BLaER1 treated with 17β-estradiol and CSF1 and Interleukin-3, amounts not matched to agents 10 nM and 100 nM (cell line): ENCODE measurements around the gene SORCS1.

ENCODE experiments used
- H3K27ac ChIP-seq, 11 experiments: shearing (Covaris generic); formaldehyde crosslinking; 2 replicates each; pipeline ENCODE4 v1.8.1; 2022
- H3K27me3 ChIP-seq, 11 experiments: shearing (Covaris generic); formaldehyde crosslinking; 2 replicates each; pipeline ENCODE4 v1.8.1; 2022
- H3K36me3 ChIP-seq, 11 experiments: shearing (Covaris generic); formaldehyde crosslinking; 2 replicates each; pipeline ENCODE4 v1.8.1; 2022
- H3K4me1 ChIP-seq, 10 experiments: shearing (Covaris generic); formaldehyde crosslinking; 2 replicates each; pipeline ENCODE4 v1.8.1; 2022
- H3K4me2 ChIP-seq, 11 experiments: shearing (Covaris generic); formaldehyde crosslinking; 2 replicates each; pipeline ENCODE4 v1.8.1; 2022
- H3K4me3 ChIP-seq, 10 experiments: shearing (Covaris generic); formaldehyde crosslinking; 2 replicates each; pipeline ENCODE4 v1.8.1; 2022
- H3K9ac ChIP-seq, 11 experiments: shearing (Covaris generic); formaldehyde crosslinking; 2 replicates each; pipeline ENCODE4 v1.8.1; 2022
- H3K9me3 ChIP-seq, 11 experiments: shearing (Covaris generic); formaldehyde crosslinking; replicated peaks in 1 of 11; 2 replicates each; pipeline ENCODE4 v1.8.1; 2022
- H4K20me1 ChIP-seq, 11 experiments: shearing (Covaris generic); formaldehyde crosslinking; 2 replicates each; pipeline ENCODE4 v1.8.1; 2022
- Cebpa-rat ChIP-seq, 11 experiments: shearing (Covaris generic); IDR thresholded peaks; 2 replicates each; pipeline ENCODE4 v1.8.1; 2022

The SORCS1 gene

DNA sequence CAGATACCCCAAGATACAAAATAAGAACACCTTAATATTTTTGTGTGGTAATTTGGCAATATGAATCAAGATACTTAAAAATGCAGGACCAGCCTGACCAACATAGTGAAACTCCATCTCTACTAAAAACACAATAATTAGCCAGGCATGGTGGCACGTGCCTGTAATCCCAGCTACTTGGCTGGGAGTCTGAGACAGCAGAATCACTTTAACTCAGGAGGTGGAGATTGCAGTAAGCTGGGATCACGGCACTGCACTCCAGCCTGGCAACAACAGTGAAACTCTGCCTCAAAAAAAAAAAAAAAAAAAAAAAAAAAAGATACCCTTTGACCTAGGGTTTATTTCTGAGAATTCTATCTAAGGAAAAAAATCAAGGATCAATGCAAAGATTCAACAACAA lies 450.7 kb downstream of the SORCS1 start:
- Histone ChIP-seq H3K4me3 (no peak overlapping the region), H3K36me3 (no peaks in the 10 kb centered on the region), H3K27ac (no peak overlapping the region), H3K27me3 (no peaks in the 10 kb centered on the region), H3K9ac (no peak overlapping the region), H3K9me3 (peaks cover 0 to 19% (median 0%) of the 10 kb centered on the region in 11 experiments; a peak in 10 of 22 replicates), H3K4me2 (no peak overlapping the region), H4K20me1 (no peaks in the 10 kb centered on the region), H3K4me1 (peaks cover 10 to 13% (median 11%) of the 10 kb centered on the region in 10 experiments)
- no peak for TF ChIP-seq Cebpa-rat (IDR thresholded peaks at IDR 0.05)

DNA sequence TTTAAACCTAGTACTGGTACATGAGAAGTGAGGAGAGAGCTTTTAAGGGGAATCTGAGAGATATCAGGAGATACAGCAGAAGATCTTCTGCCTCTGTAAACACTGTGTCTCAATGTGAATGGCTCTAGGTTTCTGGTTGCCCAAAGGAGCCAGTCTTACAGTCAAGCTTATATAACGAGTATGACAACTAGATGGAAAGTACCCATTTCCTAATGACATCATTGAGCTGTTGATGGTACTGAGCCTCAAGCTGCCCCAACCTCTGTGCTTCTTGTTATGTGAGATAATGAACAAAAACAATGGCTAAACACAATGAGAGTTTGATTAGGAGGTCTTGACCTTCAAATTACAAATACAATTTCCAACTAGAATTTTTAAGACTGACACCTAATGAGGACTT lies 451.5 kb downstream of the SORCS1 start:
- Histone ChIP-seq H3K4me3 (no peak overlapping the region), H3K4me1 (peaks cover 10 to 13% (median 11%) of the 10 kb centered on the region in 10 experiments), H3K4me2 (no peak overlapping the region), H3K9me3 (peaks cover 0 to 11% (median 0%) of the 10 kb centered on the region in 11 experiments; a peak in 4 of 22 replicates), H3K27me3 (no peaks in the 10 kb centered on the region), H3K36me3 (no peaks in the 10 kb centered on the region), H3K27ac (no peak overlapping the region), H4K20me1 (no peaks in the 10 kb centered on the region), H3K9ac (no peak overlapping the region)
- TF ChIP-seq Cebpa-rat (IDR thresholded peaks at IDR 0.05) = no peak

DNA sequence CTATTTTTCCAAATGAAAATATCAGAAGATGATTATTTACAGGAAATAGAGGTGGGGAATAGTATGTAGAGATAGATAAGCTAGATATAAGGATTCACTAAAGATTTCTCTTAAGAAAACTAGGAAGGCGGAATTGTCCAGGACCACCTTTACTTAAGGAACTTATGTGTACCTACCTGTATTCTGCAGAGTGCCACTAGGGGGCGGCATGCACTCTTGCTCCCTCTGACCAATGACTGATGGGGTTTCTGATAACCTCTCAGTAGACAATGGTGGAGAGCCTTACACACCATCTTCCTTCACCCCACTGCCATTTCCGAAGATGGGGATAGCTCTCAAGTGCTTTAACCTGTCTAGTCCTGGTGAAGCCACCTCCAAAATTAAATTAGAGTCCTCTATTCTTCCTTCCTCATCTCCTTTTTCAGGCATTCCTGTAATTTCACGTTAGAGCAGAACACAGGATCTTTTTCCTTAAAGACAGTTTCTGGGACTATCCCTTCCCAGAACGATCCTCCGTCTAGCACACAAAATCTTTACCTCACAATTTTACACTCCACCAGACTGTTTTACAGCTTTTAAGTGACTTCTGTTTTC lies 453.1 kb downstream of the SORCS1 start:
- H3K4me1 ChIP-seq = peaks cover 10 to 13% (median 11%) of the 10 kb centered on the region in 10 experiments
- no peaks in the 10 kb centered on the region for H3K36me3 ChIP-seq
- TF ChIP-seq Cebpa-rat (IDR thresholded peaks at IDR 0.05) = no peak
- no peak overlapping the region for H3K4me2 ChIP-seq
- no peak overlapping the region for H3K27ac ChIP-seq
- no peaks in the 10 kb centered on the region for H4K20me1 ChIP-seq
- no peak overlapping the region for H3K9ac ChIP-seq
- no peak overlapping the region for H3K4me3 ChIP-seq
- H3K27me3 ChIP-seq = no peaks in the 10 kb centered on the region
- peaks cover 0 to 8% (median 0%) of the 10 kb centered on the region in 11 experiments; a peak in 3 of 22 replicates for H3K9me3 ChIP-seq

DNA sequence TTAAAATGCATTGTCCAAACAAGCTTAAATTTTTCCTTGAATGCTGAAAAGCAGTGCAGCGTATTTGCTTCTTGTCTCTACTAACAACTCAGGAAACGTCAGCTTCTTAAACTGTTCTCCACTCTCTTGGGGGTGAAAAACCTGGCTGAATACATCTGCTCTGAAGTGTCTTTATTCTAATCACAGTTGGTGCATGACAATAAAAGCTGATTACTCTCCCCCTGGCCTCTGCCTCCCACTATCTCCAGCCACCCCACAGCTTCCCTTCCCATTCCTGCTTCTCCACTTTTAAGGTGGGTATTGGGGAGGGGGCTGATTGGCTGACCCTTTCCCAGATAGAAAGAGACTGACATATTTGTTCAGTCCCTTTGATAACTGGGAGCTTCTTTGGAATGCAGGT lies 456.0 kb downstream of the SORCS1 start:
- Histone ChIP-seq H4K20me1 (no peaks in the 10 kb centered on the region), H3K36me3 (no peaks in the 10 kb centered on the region), H3K4me1 (no peaks in the 10 kb centered on the region), H3K9ac (no peak overlapping the region), H3K9me3 (peaks cover 0 to 8% (median 0%) of the 10 kb centered on the region in 11 experiments; a peak in 3 of 22 replicates), H3K27me3 (no peaks in the 10 kb centered on the region), H3K4me2 (no peak overlapping the region), H3K4me3 (no peak overlapping the region), H3K27ac (no peak overlapping the region)
- TF ChIP-seq Cebpa-rat (IDR thresholded peaks at IDR 0.05) = no peak

DNA sequence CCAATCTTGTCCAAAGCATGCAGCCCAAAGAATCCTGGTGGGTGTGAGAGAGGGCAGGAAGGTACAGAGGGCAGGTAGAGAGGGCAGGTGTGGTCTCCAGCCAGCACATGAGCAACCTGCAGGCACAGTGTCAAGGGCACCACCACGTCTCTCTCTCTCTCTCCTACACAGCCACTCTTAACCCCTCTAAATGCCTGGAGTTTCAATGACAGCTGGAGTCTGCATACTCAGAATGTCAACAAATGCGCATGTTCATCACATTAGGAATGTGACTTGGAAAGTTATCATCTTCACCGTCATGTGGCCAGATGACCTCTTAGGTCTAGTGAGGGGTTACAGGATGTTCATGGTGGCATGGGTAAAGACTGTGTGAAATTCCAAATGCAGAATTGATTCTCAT lies 456.8 kb downstream of the SORCS1 start:
- H3K27me3 ChIP-seq = no peaks in the 10 kb centered on the region
- H3K9me3 ChIP-seq = peaks cover 0 to 8% (median 0%) of the 10 kb centered on the region in 11 experiments; a peak in 3 of 22 replicates
- no peak overlapping the region for H3K4me3 ChIP-seq
- no peaks in the 10 kb centered on the region for H4K20me1 ChIP-seq
- H3K27ac ChIP-seq = no peak overlapping the region
- no peak overlapping the region for H3K9ac ChIP-seq
- TF ChIP-seq Cebpa-rat (IDR thresholded peaks at IDR 0.05) = no peak
- H3K4me1 ChIP-seq = no peaks in the 10 kb centered on the region
- H3K4me2 ChIP-seq = no peak overlapping the region
- no peaks in the 10 kb centered on the region for H3K36me3 ChIP-seq

DNA sequence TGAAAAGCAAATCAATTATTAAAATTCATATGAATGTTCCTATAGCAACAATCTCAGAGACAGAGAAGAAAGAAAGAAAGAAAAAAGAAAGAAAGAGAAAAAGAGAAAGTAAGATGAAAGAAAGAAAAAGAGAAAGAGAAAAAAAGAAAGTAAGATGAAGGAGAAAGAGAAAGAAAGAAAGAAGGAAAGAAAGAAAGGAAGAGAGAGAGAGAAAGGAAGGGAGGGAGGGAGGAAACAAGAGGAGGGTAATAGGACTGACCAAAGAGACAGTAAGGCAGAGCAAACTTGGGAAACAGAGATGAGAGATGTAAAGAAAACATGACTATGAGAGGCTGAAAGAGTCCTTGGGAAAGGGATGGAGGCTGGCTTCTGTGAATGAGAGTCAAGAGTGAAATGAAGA lies 458.4 kb downstream of the SORCS1 start:
- no peaks in the 10 kb centered on the region for H4K20me1 ChIP-seq
- H3K9ac ChIP-seq = no peak overlapping the region
- H3K9me3 ChIP-seq = no peaks in the 10 kb centered on the region
- H3K36me3 ChIP-seq = no peaks in the 10 kb centered on the region
- no peaks in the 10 kb centered on the region for H3K4me1 ChIP-seq
- H3K4me3 ChIP-seq = no peak overlapping the region
- H3K27me3 ChIP-seq = no peaks in the 10 kb centered on the region
- no peak overlapping the region for H3K4me2 ChIP-seq
- no peak for TF ChIP-seq Cebpa-rat (IDR thresholded peaks at IDR 0.05)
- H3K27ac ChIP-seq = no peak overlapping the region

DNA sequence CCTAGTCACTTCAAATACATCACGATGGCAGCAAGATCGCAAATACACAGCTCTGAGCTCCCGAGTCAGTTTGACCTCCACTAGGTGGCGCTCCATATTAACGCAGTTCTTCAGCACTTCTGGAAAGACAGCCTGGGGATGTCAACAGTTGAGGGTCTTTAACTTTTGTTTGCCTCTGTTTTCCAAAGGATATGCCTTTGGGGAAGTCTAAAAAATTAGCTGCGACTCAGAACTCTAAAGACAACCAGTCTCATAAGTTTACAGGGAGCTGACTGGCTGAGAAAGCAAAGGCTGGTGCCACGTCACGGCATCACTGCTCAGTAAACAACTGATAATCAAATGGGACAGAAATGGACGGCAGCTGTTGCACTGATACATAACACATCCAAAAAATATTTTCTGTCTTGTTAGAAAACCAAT lies 458.8 kb downstream of the SORCS1 start:
- TF ChIP-seq Cebpa-rat (IDR thresholded peaks at IDR 0.05) = no peak
- H3K4me1 ChIP-seq = no peaks in the 10 kb centered on the region
- H3K9ac ChIP-seq = no peak overlapping the region
- no peaks in the 10 kb centered on the region for H3K36me3 ChIP-seq
- H4K20me1 ChIP-seq = no peaks in the 10 kb centered on the region
- no peak overlapping the region for H3K4me3 ChIP-seq
- H3K4me2 ChIP-seq = no peak overlapping the region
- H3K27ac ChIP-seq = no peak overlapping the region
- H3K9me3 ChIP-seq = no peaks in the 10 kb centered on the region
- H3K27me3 ChIP-seq = no peaks in the 10 kb centered on the region

DNA sequence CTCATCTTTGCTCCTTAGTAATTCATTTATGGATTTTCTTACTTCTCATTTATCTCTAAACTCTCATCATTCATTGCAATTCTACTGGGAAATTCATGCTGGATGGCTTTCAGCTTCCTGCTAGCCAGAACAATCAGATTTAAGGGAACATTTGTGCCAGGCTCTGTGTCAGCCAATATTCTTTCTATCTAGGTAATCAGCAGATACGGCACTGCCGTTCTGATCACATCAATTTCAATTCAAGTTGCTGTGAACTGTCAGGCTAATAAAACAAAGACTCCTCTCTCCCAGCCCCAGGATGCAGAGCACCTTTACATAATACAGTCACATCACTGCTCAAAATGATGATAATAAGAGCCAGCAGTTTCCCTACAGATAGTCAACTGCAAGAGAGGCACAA lies 468.3 kb downstream of the SORCS1 start:
- Histone ChIP-seq H3K4me1 (peaks cover 0 to 4% (median 1%) of the 10 kb centered on the region in 10 experiments; a peak in 3 of 20 replicates), H3K27me3 (no peaks in the 10 kb centered on the region), H3K4me2 (no peak overlapping the region), H3K36me3 (no peaks in the 10 kb centered on the region), H3K27ac (no peak overlapping the region), H4K20me1 (no peaks in the 10 kb centered on the region), H3K4me3 (no peak overlapping the region), H3K9me3 (no peaks in the 10 kb centered on the region), H3K9ac (no peak overlapping the region)
- TF ChIP-seq Cebpa-rat (IDR thresholded peaks at IDR 0.05) = no peak

DNA sequence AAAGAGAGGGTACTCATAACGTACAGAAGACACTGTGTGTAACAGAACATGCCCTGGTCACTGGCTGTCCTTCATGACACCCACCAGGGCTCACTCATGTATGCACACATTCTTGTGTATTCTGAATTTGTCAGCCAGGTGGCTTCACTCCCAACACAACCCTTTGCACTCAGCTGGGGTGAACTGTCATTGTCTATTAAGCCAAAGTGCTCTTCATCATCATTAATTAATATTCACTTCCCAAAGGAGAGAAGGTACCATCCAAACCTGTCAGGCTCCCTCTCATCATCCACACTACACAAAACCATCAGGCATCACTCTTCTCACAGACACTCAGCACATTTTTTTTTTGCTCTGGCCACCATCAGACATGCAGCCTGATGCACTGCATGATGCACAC lies 469.8 kb downstream of the SORCS1 start:
- H3K36me3 ChIP-seq = no peaks in the 10 kb centered on the region
- no peak overlapping the region for H3K4me3 ChIP-seq
- no peak for TF ChIP-seq Cebpa-rat (IDR thresholded peaks at IDR 0.05)
- peaks cover 0 to 4% (median 1%) of the 10 kb centered on the region in 10 experiments; a peak in 3 of 20 replicates for H3K4me1 ChIP-seq
- no peaks in the 10 kb centered on the region for H3K9me3 ChIP-seq
- no peaks in the 10 kb centered on the region for H3K27me3 ChIP-seq
- no peak overlapping the region for H3K4me2 ChIP-seq
- H3K27ac ChIP-seq = no peak overlapping the region
- no peaks in the 10 kb centered on the region for H4K20me1 ChIP-seq
- no peak overlapping the region for H3K9ac ChIP-seq

DNA sequence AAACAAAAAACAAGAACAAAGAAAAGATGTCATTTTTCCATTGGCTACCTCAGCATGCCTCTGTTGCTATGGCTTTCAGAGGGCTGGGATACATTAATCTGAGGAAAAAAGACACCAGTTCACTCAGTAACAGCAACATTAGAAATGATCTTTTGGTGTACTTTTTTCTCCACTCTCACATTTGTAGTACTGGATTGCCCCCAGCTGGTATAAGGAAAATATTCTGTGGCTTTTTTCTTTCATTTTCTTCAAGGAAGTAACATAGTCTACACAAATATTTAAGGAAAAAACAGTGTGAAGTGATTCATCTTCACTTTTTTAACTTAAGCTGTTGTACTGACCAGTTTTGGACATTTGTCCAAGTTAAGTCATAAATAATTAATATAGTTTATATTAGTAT lies 482.3 kb downstream of the SORCS1 start:
- H3K4me3 ChIP-seq = no peak overlapping the region
- H3K9ac ChIP-seq = no peak overlapping the region
- H3K27me3 ChIP-seq = no peaks in the 10 kb centered on the region
- TF ChIP-seq Cebpa-rat (IDR thresholded peaks at IDR 0.05) = no peak
- no peak overlapping the region for H3K27ac ChIP-seq
- H4K20me1 ChIP-seq = no peaks in the 10 kb centered on the region
- H3K4me2 ChIP-seq = no peak overlapping the region
- H3K36me3 ChIP-seq = no peaks in the 10 kb centered on the region
- no peaks in the 10 kb centered on the region for H3K4me1 ChIP-seq
- peaks cover 0 to under 1% (median 0%) of the 10 kb centered on the region in 11 experiments; a peak in 1 of 22 replicates for H3K9me3 ChIP-seq
